Parietal lobe (tissue), 2 donors: ENCODE data around the gene ITGB3. TPM values are rescaled to one million over a fixed set of nuclear protein-coding genes. Genes with fewer than 3 reads are reported as not detected.

Source experiments
- small RNA-seq: library from RNA; depleted of rRNA; stranded (forward); fragments of <200 nt; gene quantifications from one replicate; pipeline ENCODE3, GENCODE V24; 2014; ENCODE audit warnings: low replicate concordance
- total RNA-seq: library from RNA; depleted of rRNA; stranded (reverse); fragments of >200 nt; gene quantifications from one replicate; pipeline ENCODE4 v1.2.3, GENCODE V29; 2014

ITGB3 gene
- 4.7 TPM for total RNA-seq

DNA sequence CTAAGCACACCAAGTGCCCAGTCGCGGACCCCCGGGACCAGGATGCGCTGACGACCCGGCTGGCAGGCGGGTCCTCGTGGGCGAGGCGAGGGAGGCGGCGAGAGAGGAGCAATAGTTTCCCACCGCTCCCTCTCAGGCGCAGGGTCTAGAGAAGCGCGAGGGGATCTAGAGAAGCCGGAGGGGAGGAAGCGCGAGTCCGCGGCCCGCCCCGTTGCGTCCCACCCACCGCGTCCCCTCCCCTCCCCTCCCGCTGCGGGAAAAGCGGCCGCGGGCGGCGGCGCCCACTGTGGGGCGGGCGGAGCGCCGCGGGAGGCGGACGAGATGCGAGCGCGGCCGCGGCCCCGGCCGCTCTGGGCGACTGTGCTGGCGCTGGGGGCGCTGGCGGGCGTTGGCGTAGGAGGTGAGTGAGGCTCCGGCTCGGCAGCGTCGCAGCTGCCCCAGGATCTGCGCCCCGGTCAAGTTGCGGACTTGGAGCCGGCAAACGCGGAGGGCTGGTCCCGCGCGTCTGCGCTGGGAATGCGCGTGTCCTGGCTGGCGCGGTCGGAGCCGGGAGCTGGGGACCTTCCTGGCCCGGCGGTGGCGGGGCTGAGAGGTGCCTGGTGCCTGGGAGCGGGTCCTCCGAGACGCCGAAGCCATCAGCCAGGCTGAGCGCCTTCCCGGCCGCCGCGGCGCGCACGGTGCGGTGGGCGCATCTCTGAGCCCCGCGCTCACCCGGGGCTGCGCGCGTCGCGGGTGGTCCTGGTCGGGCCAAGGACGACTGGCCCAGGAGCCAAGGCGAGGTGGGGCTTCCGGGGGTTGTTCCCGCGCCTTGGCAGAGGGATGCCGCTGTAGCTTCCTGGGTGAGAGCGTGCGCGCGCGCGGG is at the start of gene ITGB3:
Gene ITGB3 (plus strand): TSS at position 287 of the 862 bp plus-strand sequence. CDS start 35 bp downstream, at position 322.

DNA sequence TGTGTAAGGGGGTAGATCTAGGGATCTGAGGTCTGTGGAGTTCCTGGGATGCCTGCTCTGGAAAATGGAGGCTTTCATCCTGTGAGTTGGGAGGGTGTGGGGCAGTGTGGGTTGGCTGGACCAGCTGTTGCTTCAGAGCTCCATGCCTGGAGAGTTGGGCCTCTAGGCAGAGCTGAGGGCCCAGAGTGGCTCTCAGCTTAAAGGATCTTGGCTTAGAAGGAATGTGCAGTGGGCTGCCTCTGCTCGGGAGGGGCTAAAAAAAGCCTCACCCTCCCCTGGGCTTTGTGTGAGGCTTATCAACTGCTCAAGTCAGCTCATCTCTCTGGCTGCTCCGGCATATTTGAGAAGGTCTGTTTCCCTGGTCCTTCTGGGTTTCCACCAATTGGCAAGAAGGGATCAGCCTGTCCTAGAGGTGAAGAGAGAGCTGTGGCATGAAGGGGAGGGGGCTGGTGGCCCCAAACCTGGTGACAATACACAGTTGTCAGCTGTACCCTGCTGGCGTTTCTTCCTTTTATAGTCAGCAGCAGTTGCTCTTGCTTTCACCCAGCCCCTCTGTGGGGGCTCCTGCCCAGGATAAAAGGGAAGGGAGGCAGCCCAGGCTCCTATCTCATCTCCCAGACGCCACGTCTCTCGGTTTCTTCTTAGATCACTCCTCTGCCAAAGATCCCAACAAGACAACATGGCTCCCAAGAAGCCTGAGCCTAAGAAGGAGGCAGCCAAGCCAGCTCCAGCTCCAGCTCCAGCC is 44.7 kb upstream of the ITGB3 start, which contains the start of gene MYL4:
Gene MYL4 (plus strand): TSS at position 605 of the 745 bp plus-strand sequence. CDS start 75 bp downstream, at position 680.

DNA sequence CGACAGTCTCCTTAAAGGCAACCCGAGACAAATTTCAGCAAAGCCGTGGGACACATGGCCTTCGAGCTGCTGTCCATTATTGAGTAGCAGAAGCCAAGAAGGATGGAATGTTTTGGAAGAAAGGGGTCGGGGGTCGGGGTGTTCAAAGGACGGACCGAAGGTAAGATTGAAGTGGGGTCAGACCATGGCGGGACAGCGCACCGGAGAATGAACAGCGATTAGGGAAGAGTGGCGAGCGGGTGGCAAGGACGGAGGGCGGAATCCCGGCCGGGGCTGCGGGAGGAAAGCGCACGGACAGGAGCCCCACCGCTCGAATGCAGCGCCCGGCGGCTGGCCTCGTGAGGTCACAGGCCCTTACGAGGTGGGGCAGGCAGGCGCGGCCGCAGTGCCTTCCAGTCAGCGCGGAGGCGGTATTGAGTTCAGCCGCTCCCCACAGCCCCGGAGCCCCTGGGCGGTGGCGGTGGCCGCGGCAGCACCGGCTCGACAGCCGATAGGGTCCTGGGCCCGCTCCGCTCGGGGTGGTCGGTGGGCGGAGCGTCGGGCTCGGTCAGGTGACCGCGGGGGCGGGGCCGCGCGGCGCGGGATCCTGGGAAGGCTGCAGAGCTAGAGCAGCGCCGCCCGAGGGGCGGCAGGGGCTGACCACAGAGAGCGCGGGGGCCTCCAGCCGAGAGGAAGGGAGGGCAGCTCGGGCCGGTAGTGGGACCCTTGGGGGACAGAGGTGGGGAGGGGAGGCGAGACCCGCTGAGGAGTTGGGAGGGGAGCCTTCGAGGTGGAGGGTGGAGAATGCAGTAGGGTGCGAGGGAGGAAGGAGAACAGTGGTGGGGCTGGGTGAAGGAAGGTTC is 70.0 kb downstream of the ITGB3 start, which contains the start of gene EFCAB13:
Gene EFCAB13 (plus strand): TSS at position 574 of the 842 bp plus-strand sequence. CDS start 4,399 bp downstream, outside the sequence.

Small RNA genes within 50 kb of the gene (small RNA-seq; reads per million reads assigned to genes)
- not detected for gene RNU7-186P

Other genes starting within 250 kb of the ITGB3 start
- gene CDC27, start 64.5 kb upstream of the ITGB3 start, total RNA-seq, result 126 TPM
- 1.6 TPM for gene MYL4, start 44.5 kb upstream of the ITGB3 start, total RNA-seq
- gene EFCAB13, start 70.1 kb downstream of the ITGB3 start, total RNA-seq, result 9.7 TPM